Kidney capillary endothelial cell (primary cell): ENCODE results near the gene PTPRN2.

ENCODE experiments used
- DNase-seq: peaks from one replicate; pipeline ENCODE4 v3.0.0-alpha.2; 2018; ENCODE audit warnings: low spot score

The PTPRN2 gene

DNA sequence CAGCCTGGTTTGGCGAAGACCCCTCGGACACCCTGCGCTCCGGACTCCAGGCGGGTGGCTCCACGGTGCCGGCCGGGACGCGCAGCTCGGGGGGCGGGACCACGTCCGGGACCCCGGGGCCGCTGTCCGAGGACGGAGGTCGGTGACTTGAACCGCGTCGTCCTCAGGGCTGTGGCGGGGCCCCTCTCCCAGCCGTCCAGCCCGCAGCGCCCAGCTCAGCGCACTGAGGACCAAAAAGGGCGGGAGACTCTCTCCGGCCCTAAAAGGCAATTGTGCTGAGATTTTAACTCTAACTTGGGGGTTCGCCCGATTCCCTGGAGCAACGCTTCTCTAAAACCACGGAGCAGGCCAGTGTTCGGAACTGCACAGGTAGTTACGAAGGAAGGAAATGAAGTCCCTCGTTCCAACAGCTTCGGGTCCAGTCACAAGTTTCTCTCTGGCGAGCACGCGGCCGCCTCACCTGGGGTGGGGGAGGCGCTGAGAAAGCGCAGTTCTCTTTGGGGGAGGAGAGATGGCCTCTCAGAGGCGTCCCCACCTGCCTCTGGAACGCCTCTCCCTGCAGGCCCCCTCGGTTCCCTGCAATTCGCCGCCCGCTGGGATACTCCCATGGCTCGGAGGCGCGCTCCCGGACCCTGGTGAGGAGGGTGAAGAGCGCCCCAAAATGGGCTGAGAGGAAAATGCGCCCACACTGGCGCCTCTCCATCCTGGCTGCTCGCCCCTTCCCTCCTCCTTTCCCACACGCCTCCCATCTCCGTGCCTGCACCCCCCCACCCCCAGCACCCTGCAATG is 898.2 kb downstream of the PTPRN2 start:
- DNase-seq = no peak

DNA sequence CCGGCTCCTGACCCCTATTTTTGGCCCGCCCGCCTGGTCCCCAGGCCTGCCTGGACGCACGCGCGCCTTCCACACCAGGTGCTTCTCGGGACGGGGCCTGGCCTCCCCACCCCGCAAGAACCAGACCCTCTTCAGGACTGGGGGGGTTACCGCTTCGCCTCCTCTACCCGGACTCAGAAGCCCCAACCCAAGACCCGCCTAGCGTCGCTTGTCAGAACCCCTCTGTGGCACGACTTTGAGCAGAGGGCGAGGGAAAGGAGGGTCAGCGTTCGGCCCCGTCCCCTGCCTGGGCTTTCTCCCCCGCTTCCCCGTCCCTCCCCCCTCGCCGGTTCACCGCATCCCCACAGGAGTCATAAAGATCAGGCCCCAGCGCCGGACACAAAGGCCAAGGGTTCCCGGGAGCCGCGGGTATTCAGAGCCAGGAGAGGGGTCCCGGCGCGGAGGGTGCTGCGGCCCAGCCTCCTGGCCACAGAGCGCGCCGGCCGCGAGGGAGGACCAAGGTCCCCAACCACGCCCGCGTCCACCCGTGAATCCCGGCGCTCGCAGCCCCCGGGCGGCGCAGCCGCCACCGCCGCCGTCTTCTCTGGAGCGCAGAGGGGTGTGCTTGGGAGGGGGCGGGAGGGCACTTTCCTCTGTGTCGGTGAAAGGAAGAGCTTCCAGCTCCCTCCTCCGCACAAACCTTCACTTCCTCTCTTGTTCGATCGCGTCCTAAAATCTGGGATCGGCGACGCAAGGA is 898.9 kb downstream of the PTPRN2 start:
- DNase-seq = no peak

DNA sequence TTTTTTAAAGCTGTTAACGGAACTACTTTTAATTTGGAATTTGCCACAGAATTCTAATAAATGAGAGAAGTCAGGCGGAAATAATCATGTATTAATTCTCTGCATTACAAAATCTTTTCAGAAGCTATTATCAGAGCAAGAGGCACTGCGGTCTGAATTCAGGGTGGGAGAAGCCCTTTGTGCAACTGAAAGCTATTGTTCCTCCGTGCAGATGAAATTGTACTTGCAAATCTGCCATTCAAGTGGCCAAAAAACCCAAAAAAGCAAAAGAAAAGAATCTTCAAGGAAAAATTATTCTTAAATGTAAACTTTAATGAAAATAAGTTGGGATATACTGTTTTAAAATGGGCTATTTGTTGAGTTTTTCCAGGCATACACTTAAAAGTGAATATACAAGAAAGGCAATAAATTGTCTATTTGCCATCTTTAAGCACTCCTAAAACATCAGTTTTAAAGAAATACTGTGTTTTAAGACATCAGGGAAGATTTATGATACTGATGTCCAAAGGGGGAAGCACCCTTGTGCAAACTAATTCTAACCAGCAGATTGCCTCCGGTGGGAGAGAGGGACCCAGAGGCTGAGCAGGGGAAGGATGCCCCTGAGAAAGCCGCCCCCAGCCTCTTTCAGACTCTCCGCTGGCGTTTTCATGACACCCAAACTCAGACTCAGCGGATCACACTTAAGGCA is 899.6 kb downstream of the PTPRN2 start:
- no peak for DNase-seq

DNA sequence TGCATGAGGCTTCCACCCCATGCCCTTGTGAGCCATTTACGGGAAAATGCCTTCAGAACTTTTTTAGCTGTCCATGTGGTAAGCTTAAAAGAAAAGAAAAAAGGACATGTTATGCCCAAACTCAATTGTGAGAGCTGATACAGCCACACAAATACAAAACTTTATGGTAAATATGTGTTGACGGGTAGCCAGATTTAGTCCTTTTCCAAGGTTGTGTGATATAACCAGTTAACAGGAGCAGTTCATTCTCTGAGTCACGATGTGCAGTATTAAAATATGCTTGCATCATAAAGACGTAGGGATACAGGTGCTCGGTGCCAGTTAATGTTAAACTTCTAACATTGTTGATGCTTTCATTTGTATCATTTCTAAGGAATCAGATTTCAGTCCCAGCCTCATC is 900.5 kb downstream of the PTPRN2 start:
- no peak for DNase-seq

DNA sequence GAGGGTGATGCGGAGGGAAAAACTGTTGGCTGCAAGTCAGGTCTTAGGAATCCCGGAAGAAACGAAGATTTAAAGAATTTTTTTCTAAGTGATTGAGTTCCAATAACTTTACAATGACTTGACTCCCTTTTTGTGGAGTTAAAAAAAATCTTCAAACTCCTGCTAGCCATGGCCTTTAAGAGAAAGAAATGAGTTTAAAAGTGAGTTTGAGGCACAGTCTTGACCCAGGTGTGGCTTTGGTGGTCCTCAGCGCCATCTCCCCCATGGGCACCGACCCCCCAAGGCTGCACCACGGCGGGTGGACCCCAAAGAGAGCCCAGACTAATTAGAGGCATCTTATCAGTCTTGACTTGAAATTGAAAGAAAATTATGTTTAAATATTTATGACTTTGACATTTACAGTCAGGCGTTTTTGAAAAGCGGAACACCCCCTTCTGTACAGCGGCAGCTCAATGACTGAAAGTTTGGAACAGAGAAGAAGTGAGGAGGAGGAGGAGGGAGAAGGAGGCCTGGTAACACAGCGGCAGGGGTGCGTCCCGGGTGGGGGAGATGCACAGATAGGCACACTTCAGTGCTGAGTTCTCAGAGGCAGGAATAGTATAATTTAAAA is 901.2 kb downstream of the PTPRN2 start:
- no peak for DNase-seq

DNA sequence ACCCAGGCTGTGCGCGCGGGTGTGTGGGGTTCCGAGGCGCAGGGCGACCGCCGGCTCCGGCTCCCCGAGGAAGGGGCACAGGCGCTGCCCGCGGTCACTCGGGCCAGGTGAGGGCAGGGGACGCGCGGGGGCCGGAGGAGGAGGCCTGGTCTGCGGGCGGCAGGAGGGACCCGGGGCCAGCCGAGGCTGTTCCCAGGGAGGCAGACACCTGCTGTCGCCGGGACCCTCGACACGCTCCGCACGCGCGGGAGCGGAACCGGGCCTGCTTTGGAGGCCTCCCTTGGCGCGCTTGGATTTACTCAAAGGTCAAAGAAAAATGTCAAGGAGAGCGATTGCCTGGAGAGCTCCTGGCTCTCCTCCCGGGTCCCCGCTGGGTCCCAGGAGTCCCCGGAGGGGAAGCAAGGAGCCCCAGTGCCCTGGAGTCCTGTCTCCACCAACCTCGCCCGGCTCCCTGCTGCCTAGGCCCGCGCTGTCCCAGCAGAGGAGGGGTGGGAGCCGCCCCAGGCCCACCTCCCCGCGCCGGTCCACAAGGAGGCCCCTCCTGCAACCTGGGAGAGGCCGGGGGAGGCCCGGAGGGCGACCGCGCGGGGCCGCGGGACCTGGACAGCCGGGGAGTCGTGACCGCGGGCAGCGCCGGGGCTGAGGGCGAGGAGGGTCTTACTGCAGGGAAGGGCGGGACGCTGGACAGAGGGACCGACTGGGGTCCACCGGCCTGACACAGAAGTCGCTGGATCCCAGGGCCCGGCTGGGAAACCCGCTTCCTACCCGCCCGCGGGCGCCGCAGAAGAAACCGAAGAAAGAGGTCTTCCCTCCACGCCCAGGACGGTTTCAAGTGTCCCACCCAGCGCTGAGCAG is 902.0 kb downstream of the PTPRN2 start:
- no peak for DNase-seq

DNA sequence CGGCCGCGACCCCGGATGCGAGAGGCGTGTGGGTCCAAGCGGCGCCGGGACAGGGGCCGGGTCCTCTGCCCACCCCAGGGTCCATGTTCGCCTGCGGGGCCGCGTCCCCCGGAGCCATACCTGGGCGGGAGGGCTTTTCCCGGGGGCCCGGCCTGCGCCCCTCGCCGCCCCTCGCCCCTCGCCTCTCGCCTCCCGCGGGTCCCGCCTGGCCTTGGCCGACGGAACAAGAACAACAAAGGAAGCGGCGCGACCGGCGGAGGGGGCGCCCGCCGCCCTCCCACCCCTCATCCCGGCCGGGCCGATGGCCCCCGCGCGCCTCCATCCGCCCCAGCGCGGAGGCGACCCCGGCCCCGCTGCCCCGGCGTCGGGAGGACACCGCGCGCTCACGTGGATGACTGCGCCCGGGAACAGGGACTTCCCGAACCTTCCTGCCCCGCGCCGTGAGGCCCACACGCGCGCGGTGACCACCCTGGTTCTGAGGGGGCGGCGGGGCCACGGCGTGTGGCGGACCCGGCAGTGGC is 902.7 kb downstream of the PTPRN2 start:
- DNase-seq = no peak

DNA sequence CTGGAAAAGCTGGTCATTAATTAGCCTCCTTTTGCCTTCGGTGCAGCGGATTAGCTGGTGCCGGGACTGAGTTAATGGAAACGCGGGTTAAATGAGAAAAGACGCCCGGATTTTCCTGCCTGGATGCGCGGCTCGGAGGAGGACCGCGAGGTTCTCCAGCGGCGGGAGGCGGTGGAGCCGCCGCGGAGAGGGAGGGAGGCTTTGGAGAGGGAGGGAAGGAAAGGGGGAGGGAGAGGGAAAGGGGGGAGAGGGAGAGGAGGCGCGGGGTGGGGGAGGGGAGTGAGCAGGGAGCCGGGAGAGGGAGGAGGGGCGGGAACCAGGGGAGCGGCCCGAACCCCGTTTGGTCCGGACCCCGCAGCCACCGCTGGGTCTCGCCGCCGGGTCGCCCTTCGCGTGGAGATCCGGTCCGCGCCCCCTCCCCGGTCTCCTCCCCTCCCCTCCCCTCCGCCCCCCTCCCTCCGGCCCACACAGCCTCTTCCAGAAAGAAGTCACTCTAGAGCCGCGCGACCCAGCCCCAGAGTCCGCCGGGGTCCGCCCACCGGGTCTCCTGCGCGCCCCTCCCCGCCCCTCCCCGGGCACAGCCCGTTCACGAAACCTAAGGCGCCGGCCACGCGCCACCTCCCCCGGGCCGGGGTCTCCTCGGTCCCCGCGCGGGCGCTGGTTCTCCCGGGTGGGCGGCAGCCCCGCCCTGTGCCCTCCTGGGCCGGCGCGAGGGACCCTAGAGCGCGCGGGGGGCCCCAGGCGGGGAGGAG is 903.3 kb downstream of the PTPRN2 start:
- DNase-seq = no peak

DNA sequence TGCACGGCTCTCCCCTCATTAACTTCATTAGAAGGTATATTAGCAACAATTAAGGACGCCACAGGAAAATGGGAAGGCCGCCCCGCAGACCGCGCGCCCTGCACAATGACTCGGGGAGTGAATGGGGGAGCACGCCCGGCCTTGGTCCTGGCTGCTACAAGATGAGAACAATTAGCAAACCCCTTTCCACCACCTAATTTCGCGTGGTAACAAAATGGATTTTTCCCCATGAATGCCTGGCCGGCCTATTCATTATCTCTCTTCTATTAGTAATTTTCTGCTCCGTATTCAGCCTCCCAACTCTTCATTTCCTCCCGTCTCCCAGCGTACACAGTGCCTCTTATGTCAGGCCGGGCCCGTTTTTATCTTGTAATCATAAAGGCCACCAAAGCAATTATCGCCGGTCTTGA is 903.9 kb downstream of the PTPRN2 start:
- DNase-seq = no peak

DNA sequence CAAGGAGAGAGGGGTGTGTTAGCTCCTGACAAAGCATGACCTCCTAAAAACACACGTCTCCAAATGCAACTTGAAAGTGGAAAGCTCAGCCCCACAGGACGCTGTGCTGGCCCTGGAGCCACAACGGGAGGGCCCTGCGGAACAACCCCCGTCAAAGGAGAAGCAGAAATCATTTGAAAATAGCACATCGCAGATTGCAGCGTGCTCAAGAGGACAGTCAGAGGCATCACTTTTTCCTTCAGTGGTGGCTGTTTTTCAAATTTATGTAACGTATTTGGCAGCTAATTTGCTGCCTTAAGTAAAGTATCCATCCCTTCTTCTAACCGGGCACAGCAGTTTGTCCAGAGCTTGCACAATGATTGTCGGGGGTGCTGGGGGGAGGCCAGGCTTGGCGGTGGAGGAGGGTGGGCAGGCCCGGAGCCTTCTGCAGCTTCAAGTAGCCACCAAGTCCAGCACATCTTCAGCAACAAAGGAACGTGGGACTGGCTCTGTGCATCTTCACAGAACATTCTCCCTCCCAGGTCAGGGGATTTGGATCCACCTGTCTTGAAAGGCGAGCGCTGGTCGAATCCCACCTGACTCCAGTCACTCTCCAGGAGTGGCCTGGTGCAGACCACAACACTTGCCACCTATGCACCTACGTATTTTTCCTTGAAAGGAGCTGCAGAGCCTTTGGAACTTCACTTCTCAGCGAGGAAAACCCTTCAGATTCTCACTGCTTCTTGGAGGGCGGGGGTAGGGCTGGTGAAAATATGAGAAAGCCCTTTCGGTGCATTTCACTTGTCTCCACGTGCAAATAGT is 904.5 kb downstream of the PTPRN2 start:
- DNase-seq = no peak

DNA sequence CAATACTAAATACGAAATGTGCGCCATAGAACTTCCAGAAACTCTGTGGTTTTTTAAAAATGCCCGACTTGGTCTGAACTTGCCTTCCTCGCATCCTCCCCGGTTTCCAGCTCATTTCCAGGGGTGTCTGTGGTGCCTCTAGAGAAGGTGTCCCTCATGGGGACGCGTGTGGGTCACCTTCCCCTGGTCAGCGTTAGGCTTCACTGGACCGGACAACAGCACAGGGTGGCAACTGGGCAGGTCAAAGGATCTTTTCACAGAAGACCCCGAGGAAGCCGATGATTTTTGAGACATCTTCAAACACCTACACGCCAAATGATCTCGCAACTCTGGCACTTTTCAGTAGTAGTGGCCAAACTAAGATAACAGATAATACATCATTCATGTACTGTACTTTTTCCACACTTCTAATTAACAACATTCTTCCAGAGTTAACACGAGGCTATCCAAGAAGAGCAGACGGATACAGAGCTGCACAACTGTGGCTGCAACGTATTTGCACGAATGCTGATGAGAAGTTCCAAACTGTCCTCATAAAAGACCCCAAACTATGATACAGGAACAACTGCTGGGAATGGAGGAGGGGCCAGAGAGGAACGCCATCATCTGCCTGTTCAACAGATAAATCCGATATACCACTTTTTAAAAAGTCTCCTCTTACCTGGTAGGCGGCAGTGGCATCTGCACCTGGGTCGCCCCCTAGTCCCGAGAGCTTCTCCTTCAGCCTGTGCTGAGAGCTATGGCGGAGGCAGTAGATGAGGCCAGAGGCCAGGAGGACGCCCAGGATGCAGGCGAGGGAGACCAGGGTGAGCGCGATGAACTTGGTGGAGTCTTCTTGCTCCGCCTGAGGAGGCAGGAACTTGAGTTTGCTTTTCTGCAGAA is 905.3 kb downstream of the PTPRN2 start:
- no peak for DNase-seq

DNA sequence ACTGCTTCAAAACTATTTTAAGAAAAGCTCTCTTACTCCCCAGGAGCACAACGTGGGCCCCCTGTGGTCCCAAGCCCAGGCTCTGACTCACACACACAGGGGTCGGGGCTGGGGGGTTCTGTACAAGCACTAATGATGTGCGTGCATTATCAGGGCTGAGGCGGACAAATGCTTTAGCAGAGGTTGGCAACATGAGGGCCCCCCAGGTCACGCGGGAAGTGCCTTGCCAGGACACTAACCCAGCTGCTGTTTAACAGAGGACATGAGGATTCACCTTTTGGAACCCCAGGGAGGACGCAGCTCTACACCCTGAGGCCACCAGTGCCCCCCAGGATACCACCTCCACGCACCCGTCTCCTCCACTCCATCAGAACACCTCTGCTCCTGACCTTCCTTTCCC is 908.0 kb downstream of the PTPRN2 start:
- DNase-seq = no peak

DNA sequence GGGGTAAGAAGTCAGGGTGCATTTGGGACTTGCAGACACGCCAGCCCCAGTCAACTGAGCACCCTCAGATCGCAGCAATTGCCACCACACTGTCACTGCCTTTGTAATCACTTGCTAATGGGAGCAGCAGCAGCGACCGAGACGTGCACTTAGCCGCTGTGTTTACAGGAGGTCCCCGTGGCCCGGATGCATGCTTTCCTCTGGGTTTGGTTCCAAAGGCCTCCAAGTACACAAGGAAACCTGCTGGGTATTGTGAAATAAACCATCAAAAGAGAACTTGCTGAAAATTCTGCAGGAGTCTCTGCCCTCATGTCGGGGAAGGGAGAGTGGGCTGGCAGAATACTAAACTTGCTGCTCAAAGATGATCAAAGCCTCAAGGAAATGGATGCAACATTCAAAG is 909.1 kb downstream of the PTPRN2 start:
- DNase-seq = no peak

DNA sequence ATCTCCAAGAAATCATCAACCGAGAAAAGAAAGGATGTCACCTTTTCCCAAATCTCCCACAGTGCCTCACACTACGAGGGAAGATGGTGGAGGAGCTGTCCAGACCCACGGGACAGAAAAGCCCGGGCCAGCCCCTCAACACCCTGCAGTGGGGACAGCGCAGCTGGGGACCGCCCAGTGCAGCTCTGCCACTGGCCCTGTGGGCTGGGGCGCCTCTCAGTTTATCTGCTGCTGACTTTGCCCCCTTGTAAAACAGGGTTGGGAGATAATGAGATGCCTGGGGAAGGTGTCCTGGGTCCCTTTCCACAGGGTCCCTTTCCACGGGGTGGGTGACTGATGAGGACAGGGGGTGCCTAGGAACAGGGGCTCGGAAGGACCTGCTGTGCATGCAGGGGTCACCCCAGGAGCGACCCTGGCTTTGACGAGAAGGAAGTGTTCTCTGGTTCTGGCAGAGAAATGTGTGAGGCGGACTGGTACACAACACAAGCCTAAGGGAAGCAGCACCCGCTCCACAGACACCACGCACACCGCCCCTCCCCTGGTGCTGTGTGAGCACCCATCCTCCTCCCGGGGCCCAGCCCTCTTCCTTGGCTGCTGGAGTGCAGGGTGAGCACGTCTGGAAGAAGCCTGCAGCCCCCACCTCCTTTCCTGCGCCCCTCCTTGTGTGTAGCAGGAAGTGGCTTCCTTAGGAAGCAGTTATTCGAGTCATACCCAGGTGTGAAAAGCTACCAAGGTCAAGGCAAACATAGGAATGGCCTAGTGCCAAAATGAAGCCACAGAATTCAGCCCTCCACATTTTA is 911.0 kb downstream of the PTPRN2 start:
- DNase-seq = no peak

DNA sequence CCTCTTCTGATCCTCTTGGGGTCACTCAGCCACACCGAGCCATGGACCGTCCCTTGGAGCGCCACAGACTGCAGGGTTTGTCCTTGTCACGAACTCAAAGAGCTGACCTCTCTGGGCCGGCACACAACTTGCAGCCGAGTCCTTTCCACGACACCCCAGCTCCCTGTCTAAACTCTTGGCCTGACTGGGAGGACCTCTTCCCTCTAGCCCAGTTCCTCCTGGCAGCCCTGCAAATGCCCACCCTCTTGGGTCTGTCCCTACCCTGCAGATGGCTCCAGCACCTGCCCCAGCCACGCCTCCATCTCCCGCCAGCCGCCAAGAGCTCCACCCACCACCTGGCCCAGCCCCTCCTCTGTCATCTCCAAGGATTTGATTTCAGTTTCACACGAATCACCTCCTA is 911.6 kb downstream of the PTPRN2 start:
- no peak for DNase-seq

DNA sequence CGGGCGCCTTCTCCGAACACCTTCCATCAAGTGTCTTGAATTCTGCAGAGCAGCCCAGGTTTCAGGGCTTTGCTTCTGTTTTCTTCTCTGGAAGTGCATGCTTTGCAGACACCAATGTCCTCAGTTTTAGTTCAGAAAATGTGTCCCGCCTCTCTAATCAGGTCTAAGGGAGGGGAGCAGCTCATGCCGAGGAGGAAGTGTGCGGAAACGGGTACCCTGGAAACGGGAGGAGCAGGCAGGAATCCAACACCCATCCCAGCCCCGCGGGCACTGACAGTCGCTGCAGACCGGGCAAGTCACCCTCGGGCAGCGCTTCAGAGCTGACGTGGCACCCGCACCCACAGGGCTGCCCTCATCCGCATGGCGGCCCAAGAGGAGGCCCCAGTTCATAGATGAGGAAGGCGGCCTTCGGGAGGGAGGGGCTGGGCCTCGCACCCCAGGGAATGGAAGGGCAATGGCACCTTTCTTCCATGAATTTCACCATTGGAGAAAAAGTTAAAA is 912.1 kb downstream of the PTPRN2 start:
- no peak for DNase-seq

DNA sequence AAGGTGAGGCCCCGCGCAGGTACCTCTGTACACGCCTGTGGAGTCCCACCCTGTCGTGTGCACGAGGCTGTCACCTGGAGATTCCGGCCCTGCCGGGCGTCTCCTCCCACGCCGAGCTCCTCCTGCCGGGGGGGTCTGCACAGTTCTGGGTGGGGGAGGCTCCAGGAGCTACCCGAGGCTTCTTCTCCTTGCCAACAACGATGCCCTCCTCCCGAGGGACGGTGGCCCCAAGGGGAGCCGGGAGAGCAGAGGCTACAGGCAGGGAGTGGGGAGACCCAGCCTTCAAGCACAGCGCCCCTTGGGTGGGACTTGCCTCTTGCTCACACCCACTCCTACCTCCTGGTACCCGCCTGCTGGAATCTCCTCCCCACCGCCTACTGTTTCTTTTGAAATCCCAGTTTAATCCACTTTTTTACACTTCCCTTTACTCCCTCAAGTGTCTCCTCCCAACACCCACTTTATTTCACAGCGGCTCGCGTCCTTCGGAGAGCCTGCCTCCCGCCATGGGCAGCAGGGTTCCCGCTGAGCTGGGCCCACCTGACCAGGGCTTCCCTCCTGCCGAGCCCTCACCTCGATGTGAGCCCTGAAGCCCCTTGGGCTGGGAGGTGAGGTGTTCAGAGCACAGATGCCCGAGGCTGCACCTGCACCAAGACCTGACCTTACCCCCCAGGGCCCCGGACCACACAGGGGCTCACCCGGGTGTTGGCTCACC is 912.8 kb downstream of the PTPRN2 start:
- DNase-seq = no peak
